DLD1 (cell line): ENCODE measurements around the gene CCNY.
"Not testable (repeated sequence)": the region's sequence is repeated elsewhere in the genome, so short reads cannot be mapped to it uniquely, and the experiment has no call there.

ENCODE experiments used
- in situ Hi-C: cut with HindIII; loops from 2 replicates; pipeline ENCODE4 v1.10.0; 2017; ENCODE audit warnings: low sequenced_read_pairs

Gene CCNY

GRCh38 chr10:35353805-35354204, 17.5 kb downstream of the CCNY start:
- in situ Hi-C loops, result no loop called here

- in situ Hi-C loops, result not testable (repeated sequence)
Measured at GRCh38 chr10:35354257-35354656, 17.9 kb downstream of the CCNY start.

GRCh38 chr10:35355971-35356724, 19.8 kb downstream of the CCNY start:
- in situ Hi-C loops, result no loop called here

GRCh38 chr10:35356725-35357092, 20.4 kb downstream of the CCNY start:
- in situ Hi-C loops, result no loop called here

- in situ Hi-C loops, result no loop called here
Measured at GRCh38 chr10:35359056-35359455, 22.7 kb downstream of the CCNY start.

- in situ Hi-C loops, result loop anchor here (10.0 kb wide), 1 partner anchor 205 kb away; no protein-coding TSS in a partner anchor
Measured at GRCh38 chr10:35359873-35360272, 23.6 kb downstream of the CCNY start.

GRCh38 chr10:35362701-35363350, 26.5 kb downstream of the CCNY start:
- in situ Hi-C loops, result loop anchor here (10.0 kb wide), 1 partner anchor 202 kb away; no protein-coding TSS in a partner anchor

- in situ Hi-C loops, result loop anchor here (10.0 kb wide), 1 partner anchor 201 kb away; no protein-coding TSS in a partner anchor
Measured at GRCh38 chr10:35363587-35363986, 27.3 kb downstream of the CCNY start.

- in situ Hi-C loops, result loop anchor here (10.0 kb wide), 1 partner anchor 200 kb away; no protein-coding TSS in a partner anchor
Measured at GRCh38 chr10:35364808-35365207, 28.5 kb downstream of the CCNY start.

- in situ Hi-C loops, result loop anchor here (10.0 kb wide), 1 partner anchor 199 kb away; no protein-coding TSS in a partner anchor
Measured at GRCh38 chr10:35365994-35366393, 29.7 kb downstream of the CCNY start.

GRCh38 chr10:35367107-35367859, 31.0 kb downstream of the CCNY start:
- in situ Hi-C loops, result loop anchor here (10.0 kb wide), 1 partner anchor 198 kb away; no protein-coding TSS in a partner anchor

- in situ Hi-C loops, result loop anchor here (10.0 kb wide), 1 partner anchor 197 kb away; no protein-coding TSS in a partner anchor
Measured at GRCh38 chr10:35367982-35368381, 31.7 kb downstream of the CCNY start.

GRCh38 chr10:35368485-35369048, 32.3 kb downstream of the CCNY start:
- in situ Hi-C loops, result loop anchor here (10.0 kb wide), 1 partner anchor 196 kb away; no protein-coding TSS in a partner anchor

GRCh38 chr10:35369049-35369611, 32.8 kb downstream of the CCNY start:
- in situ Hi-C loops, result loop anchor here (10.0 kb wide), 1 partner anchor 196 kb away; no protein-coding TSS in a partner anchor

GRCh38 chr10:35371731-35372130, 35.4 kb downstream of the CCNY start:
- in situ Hi-C loops, result no loop called here

GRCh38 chr10:35372329-35372728, 36.0 kb downstream of the CCNY start:
- in situ Hi-C loops, result no loop called here

- in situ Hi-C loops, result no loop called here
Measured at GRCh38 chr10:35375091-35375765, 38.9 kb downstream of the CCNY start.

- in situ Hi-C loops, result no loop called here
Measured at GRCh38 chr10:35377050-35377728, 40.9 kb downstream of the CCNY start.

GRCh38 chr10:35378541-35379210, 42.4 kb downstream of the CCNY start:
- in situ Hi-C loops, result no loop called here
